Endodermal cell (in vitro differentiated cells): ENCODE data around the gene ZNF552. TPM values are rescaled to one million over a fixed set of nuclear protein-coding genes. Genes with fewer than 3 reads are reported as not detected.

Experiments
- DNase-seq: peaks from one replicate; pipeline ENCODE4 v3.0.0-alpha.2; 2017
- H3K27ac ChIP-seq: 2 replicates; pipeline ENCODE4 v1.5.1; 2013; ENCODE audit warnings: mild to moderate bottlenecking, low read depth, low read length, moderate library complexity
- H3K27me3 ChIP-seq: 2 replicates; pipeline ENCODE4 v1.6.1; 2013; ENCODE audit warnings: mild to moderate bottlenecking, low read length, moderate library complexity; ENCODE audit not compliant: insufficient read depth, control insufficient read depth, poor library complexity, severe bottlenecking
- H3K36me3 ChIP-seq: 2 replicates; pipeline ENCODE4 v1.7.0; 2013; ENCODE audit warnings: mild to moderate bottlenecking, low read length, moderate library complexity; ENCODE audit not compliant: control insufficient read depth, insufficient read depth
- H3K4me1 ChIP-seq: one replicate; pipeline ENCODE4 v1.7.0; 2013; ENCODE audit warnings: low read length; ENCODE audit not compliant: control insufficient read depth, insufficient read depth
- H3K4me3 ChIP-seq: 2 replicates; pipeline ENCODE4 v1.5.1; 2013; ENCODE audit warnings: mild to moderate bottlenecking, low read length, moderate library complexity
- H3K9ac ChIP-seq: 2 replicates; pipeline ENCODE4 v1.6.1; 2013; ENCODE audit warnings: mild to moderate bottlenecking, low read length, moderate library complexity; ENCODE audit not compliant: poor library complexity, severe bottlenecking; ENCODE audit errors: extremely low read depth
- H3K9me3 ChIP-seq: 2 replicates; pipeline ENCODE4 v1.6.1; 2013; ENCODE audit warnings: mild to moderate bottlenecking, low read length, moderate library complexity; ENCODE audit not compliant: control insufficient read depth
- H3K27ac Mint-ChIP-seq: 2 replicates; pipeline ENCODE4 v1.8.0; 2020; ENCODE audit warnings: mixed read lengths
- H3K27me3 Mint-ChIP-seq: 2 replicates; pipeline ENCODE4 v1.8.0; 2021; ENCODE audit warnings: mild to moderate bottlenecking, mixed read lengths; ENCODE audit not compliant: insufficient read depth
- H3K36me3 Mint-ChIP-seq: 2 replicates; pipeline ENCODE4 v1.8.0; 2020; ENCODE audit warnings: low read depth, mixed read lengths
- H3K4me1 Mint-ChIP-seq: 2 replicates; pipeline ENCODE4 v1.8.0; 2020; ENCODE audit warnings: mixed read lengths
- H3K4me3 Mint-ChIP-seq: 2 replicates; pipeline ENCODE4 v1.8.0; 2020; ENCODE audit warnings: mild to moderate bottlenecking, moderate library complexity, mixed read lengths
- H3K9me3 Mint-ChIP-seq: 2 replicates; pipeline ENCODE4 v1.8.0; 2020; ENCODE audit warnings: mild to moderate bottlenecking, mixed read lengths
- WGBS, 2 experiments: methylation state at CpG; one replicate each; pipeline versions ENCODE4 v1.1.5 to v1.1.7; 2013; ENCODE audit warnings: missing lambda C conversion rate in 2 of 2, mixed read lengths in 1 of 2; ENCODE audit not compliant: insufficient coverage in 1 of 2, insufficient read length in 1 of 2; 5-methylcytosine and 5-hydroxymethylcytosine counted together
- total RNA-seq, 2 donors: library from RNA; stranded (reverse); fragmentation: NEBNext Ultra II Directional in 1 of 2; extraction: Animal tissue kit (Norgen Biotek cat#: 25700) in 1 of 2; gene quantifications; 2 replicates in 1 of 2; 3 replicates in 1 of 2; pipeline ENCODE4 v1.2.1, GENCODE V29; 2021
- TF ChIP-seq, protein P1 (sequence below): fragments of 200-600 bp; sonication (generic); conservative IDR thresholded peaks from 2 replicates; pipeline ENCODE4 v1.5.0; 2021; ENCODE audit warnings: antibody characterized with exemption, mild to moderate bottlenecking

The ZNF552 gene
- total RNA-seq, 2 donors from 2014 or later: 17.4 to 18.8 TPM

DNA sequence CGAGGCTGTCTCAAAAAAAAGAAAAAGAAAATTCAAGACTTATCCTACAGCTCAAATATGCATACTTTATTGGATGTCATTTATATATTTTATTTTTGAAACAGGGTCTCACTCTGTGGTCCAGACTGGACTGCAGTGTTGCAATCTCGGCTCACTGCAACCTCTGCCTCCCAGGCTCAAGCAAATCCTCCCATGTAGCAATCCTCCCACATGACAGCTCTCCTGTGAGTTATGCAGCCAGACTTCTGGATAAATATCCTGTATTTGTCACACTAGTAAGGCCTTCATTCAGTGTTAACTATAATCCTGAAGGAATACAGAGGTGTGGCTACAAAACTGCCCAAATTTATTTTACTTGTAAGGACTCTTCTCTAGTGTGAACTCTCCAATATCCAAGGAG is 7.2 kb downstream of the ZNF552 start:
- Mint-ChIP-seq H3K4me3 (no peak overlapping the region), H3K36me3 (peaks cover 61% of the 10 kb centered on the region), H3K27ac (peak overlapping the region; percentile 3), H3K9me3 (peaks cover 6% of the 10 kb centered on the region), H3K27me3 (no peaks in the 10 kb centered on the region), H3K4me1 (peaks cover 39% of the 10 kb centered on the region)
- H3K4me3 ChIP-seq: no peak overlapping the region
- H3K9ac ChIP-seq: no peak overlapping the region
- H3K27ac ChIP-seq: no peak overlapping the region
- TF ChIP-seq, protein P1, sequence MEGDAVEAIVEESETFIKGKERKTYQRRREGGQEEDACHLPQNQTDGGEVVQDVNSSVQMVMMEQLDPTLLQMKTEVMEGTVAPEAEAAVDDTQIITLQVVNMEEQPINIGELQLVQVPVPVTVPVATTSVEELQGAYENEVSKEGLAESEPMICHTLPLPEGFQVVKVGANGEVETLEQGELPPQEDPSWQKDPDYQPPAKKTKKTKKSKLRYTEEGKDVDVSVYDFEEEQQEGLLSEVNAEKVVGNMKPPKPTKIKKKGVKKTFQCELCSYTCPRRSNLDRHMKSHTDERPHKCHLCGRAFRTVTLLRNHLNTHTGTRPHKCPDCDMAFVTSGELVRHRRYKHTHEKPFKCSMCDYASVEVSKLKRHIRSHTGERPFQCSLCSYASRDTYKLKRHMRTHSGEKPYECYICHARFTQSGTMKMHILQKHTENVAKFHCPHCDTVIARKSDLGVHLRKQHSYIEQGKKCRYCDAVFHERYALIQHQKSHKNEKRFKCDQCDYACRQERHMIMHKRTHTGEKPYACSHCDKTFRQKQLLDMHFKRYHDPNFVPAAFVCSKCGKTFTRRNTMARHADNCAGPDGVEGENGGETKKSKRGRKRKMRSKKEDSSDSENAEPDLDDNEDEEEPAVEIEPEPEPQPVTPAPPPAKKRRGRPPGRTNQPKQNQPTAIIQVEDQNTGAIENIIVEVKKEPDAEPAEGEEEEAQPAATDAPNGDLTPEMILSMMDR: no peak
- H3K9me3 ChIP-seq: peaks cover 4% of the 10 kb centered on the region
- no peaks in the 10 kb centered on the region for H3K27me3 ChIP-seq
- peaks cover 3% of the 10 kb centered on the region for H3K4me1 ChIP-seq
- DNase-seq: no peak
- peaks cover 57% of the 10 kb centered on the region for H3K36me3 ChIP-seq
- WGBS, 2 experiments: 100% methylated on average over 1 of the region's 2 CpGs

DNA sequence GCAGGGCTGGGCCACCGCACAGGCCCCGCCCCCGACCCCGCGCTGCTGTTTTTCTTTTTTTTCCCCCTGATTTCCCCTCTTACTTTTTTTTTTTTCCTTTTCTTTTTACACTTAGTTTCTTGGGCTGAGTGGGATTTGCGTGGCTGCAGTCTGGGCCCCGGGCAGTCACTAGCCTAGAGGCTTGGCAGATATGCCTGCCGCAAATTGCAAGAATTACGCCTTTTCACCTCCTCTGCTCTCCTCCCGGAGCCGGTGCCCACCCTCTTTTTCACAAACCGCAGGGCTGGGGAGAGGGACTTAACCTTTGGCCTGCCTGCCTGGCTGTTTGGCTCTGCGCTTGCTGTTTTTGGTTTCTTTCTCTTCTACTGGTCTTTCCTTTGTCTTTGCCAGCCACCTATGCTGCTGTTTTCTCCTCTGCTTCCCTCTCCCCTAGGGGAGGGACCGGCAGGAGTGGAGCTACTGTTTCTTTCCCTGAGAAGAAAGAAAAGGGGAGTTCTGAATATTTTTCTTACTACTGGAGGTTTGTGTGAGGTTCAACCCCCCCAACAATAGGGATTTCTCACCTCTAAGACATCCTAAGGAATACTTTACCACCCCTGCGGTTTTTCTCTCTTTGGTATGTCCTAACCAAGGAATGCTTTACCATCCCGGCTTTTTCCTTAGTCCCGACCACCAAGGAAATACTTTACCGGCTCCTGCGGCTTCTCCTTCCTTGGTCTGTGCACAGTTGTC is 11.0 kb downstream of the ZNF552 start:
- H3K9me3 ChIP-seq: peaks cover 4% of the 10 kb centered on the region
- WGBS, 2 experiments: 1% methylated on average over 10 to 18 of the region's 19 CpGs
- Mint-ChIP-seq H3K36me3 (peaks cover 34% of the 10 kb centered on the region), H3K4me1 (peaks cover 47% of the 10 kb centered on the region), H3K4me3 (peak overlapping the region; percentile 73), H3K27ac (peak overlapping the region; percentile 99), H3K27me3 (no peaks in the 10 kb centered on the region), H3K9me3 (peaks cover 6% of the 10 kb centered on the region)
- peak; percentile 89 for DNase-seq
- TF ChIP-seq, protein P1: no peak
- H3K9ac ChIP-seq: peak overlapping the region; percentile 94
- H3K4me1 ChIP-seq: peaks cover 8% of the 10 kb centered on the region
- H3K27me3 ChIP-seq: no peaks in the 10 kb centered on the region
- peaks cover 36% of the 10 kb centered on the region for H3K36me3 ChIP-seq
- H3K4me3 ChIP-seq: peak overlapping the region; percentile 83
- H3K27ac ChIP-seq: peak overlapping the region; percentile 98

DNA sequence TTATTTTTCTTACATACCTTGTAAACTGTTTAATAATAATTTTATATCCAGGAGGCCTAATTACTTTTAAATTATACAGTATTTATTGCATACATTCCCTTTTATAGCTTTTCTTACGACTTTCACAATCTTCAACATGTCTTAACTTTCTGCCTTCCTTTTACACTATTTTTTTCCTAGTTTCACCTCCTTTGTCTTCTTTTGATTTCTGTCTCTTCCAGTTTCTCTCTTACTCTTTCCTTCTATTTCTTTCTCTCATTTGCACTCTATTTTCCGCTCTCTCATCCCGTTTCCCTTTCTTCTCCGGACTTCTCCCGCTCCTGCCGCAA is 11.5 kb downstream of the ZNF552 start:
- no peak for DNase-seq
- H3K9ac ChIP-seq: peak overlapping the region; percentile 94
- H3K36me3 Mint-ChIP-seq: peaks cover 29% of the 10 kb centered on the region
- peak overlapping the region; percentile 73 for H3K4me3 Mint-ChIP-seq
- peak overlapping the region; percentile 99 for H3K27ac Mint-ChIP-seq
- H3K4me1 Mint-ChIP-seq: peaks cover 47% of the 10 kb centered on the region
- peaks cover under 1% of the 10 kb centered on the region for H3K9me3 Mint-ChIP-seq
- H3K9me3 ChIP-seq: peaks cover 4% of the 10 kb centered on the region
- no peaks in the 10 kb centered on the region for H3K27me3 Mint-ChIP-seq
- TF ChIP-seq, protein P1: no peak
- 3 to 5% methylated on average over 6 of the region's 6 CpGs for WGBS, 2 experiments
- H3K4me1 ChIP-seq: peaks cover 8% of the 10 kb centered on the region
- peaks cover 31% of the 10 kb centered on the region for H3K36me3 ChIP-seq
- H3K27ac ChIP-seq: peak overlapping the region; percentile 98
- H3K27me3 ChIP-seq: no peaks in the 10 kb centered on the region
- H3K4me3 ChIP-seq: peak overlapping the region; percentile 83
